ENCODE measurements around the gene CIB2. TPM values are rescaled to one million over a fixed set of nuclear protein-coding genes. Genes with fewer than 3 reads are reported as not detected.

Gene CIB2
- total RNA-seq, 1 donor from 2014 or later: 27.6 TPM

GRCh38 chr15:78072080-78072892, 59.0 kb downstream of the CIB2 start:
- H3K36me3 Mint-ChIP-seq: no peaks in the 10 kb centered on the region
- H3K9me3 Mint-ChIP-seq: no peaks in the 10 kb centered on the region
- H3K27me3 Mint-ChIP-seq (ENCODE audit: low read depth): no peaks in the 10 kb centered on the region
- peak overlapping the region; percentile 93 for H3K27ac Mint-ChIP-seq
- DNase-seq (ENCODE audit: low spot score in 2 of 2, unreplicated experiment in 2 of 2): no peak
- no peak overlapping the region for H3K4me3 Mint-ChIP-seq
- no peak for TF ChIP-seq CTCF (IDR thresholded peaks at IDR 0.05; ENCODE audit: unreplicated experiment)
- peaks cover 41% of the 10 kb centered on the region for H3K4me1 Mint-ChIP-seq

- Mint-ChIP-seq H3K36me3 (no peaks in the 10 kb centered on the region), H3K9me3 (no peaks in the 10 kb centered on the region), H3K4me3 (no peak overlapping the region), H3K27ac (no peak overlapping the region), H3K27me3 (ENCODE audit: low read depth) (no peaks in the 10 kb centered on the region), H3K4me1 (peaks cover 38% of the 10 kb centered on the region)
- DNase-seq (ENCODE audit: low spot score in 2 of 2, unreplicated experiment in 2 of 2): no peak
- no peak for TF ChIP-seq CTCF (IDR thresholded peaks at IDR 0.05; ENCODE audit: unreplicated experiment)
Observed at GRCh38 chr15:78071383-78071782, 59.9 kb downstream of the CIB2 start.

GRCh38 chr15:78070049-78070700, 61.1 kb downstream of the CIB2 start:
- Mint-ChIP-seq H3K27me3 (ENCODE audit: low read depth) (no peaks in the 10 kb centered on the region), H3K9me3 (no peaks in the 10 kb centered on the region), H3K36me3 (no peaks in the 10 kb centered on the region), H3K4me1 (peaks cover 27% of the 10 kb centered on the region), H3K4me3 (no peak overlapping the region), H3K27ac (peak overlapping the region; percentile 23)
- TF ChIP-seq CTCF (IDR thresholded peaks at IDR 0.05; ENCODE audit: unreplicated experiment): no peak
- no peak for DNase-seq (ENCODE audit: low spot score in 2 of 2, unreplicated experiment in 2 of 2)

- Mint-ChIP-seq H3K36me3 (no peaks in the 10 kb centered on the region), H3K4me3 (no peak overlapping the region), H3K27me3 (ENCODE audit: low read depth) (no peaks in the 10 kb centered on the region), H3K4me1 (peaks cover 26% of the 10 kb centered on the region), H3K27ac (no peak overlapping the region), H3K9me3 (no peaks in the 10 kb centered on the region)
- TF ChIP-seq CTCF (IDR thresholded peaks at IDR 0.05; ENCODE audit: unreplicated experiment): no peak
- DNase-seq (ENCODE audit: low spot score in 2 of 2, unreplicated experiment in 2 of 2): no peak
Observed at GRCh38 chr15:78069462-78070029, 61.7 kb downstream of the CIB2 start.

GRCh38 chr15:78069052-78069414, 62.2 kb downstream of the CIB2 start:
- Mint-ChIP-seq H3K27me3 (ENCODE audit: low read depth) (no peaks in the 10 kb centered on the region), H3K4me3 (no peak overlapping the region), H3K27ac (peak overlapping the region; percentile 57), H3K9me3 (no peaks in the 10 kb centered on the region), H3K36me3 (no peaks in the 10 kb centered on the region), H3K4me1 (peaks cover 23% of the 10 kb centered on the region)
- no peak for DNase-seq (ENCODE audit: low spot score in 2 of 2, unreplicated experiment in 2 of 2)
- TF ChIP-seq CTCF (IDR thresholded peaks at IDR 0.05; ENCODE audit: unreplicated experiment): no peak
